Esophagus squamous epithelium (tissue), 4 donors: Measurements from ENCODE around the gene CHRNA5.

Source experiments
- POLR2A ChIP-seq, 4 donors: fragments of 450-650 bp; IDR thresholded peaks; one replicate each; pipeline ENCODE4 v1.6.1; 2017; ENCODE audit warnings: antibody characterized with exemption in 4 of 4, mild to moderate bottlenecking in 4 of 4, moderate library complexity in 3 of 4
- TF ChIP-seq, protein P1 (sequence below), 6 experiments: fragments of 450-650 bp in 4 of 6; fragments of 200-600 bp in 2 of 6; sonication (generic) in 2 of 6; IDR thresholded peaks; one replicate each; pipeline ENCODE4 v1.5.1; 2016 to 2019; ENCODE audit warnings: antibody characterized with exemption in 6 of 6, mild to moderate bottlenecking in 4 of 6, moderate library complexity in 4 of 6

- no peak for TF ChIP-seq POLR2A (IDR thresholded peaks at IDR 0.05)
- TF ChIP-seq, protein P1, sequence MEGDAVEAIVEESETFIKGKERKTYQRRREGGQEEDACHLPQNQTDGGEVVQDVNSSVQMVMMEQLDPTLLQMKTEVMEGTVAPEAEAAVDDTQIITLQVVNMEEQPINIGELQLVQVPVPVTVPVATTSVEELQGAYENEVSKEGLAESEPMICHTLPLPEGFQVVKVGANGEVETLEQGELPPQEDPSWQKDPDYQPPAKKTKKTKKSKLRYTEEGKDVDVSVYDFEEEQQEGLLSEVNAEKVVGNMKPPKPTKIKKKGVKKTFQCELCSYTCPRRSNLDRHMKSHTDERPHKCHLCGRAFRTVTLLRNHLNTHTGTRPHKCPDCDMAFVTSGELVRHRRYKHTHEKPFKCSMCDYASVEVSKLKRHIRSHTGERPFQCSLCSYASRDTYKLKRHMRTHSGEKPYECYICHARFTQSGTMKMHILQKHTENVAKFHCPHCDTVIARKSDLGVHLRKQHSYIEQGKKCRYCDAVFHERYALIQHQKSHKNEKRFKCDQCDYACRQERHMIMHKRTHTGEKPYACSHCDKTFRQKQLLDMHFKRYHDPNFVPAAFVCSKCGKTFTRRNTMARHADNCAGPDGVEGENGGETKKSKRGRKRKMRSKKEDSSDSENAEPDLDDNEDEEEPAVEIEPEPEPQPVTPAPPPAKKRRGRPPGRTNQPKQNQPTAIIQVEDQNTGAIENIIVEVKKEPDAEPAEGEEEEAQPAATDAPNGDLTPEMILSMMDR (IDR thresholded peaks at IDR 0.05), result no peak
Observed at GRCh38 chr15:78629031-78629715, 63.9 kb downstream of the CHRNA5 start.
